HG02870 (cell line): Measurements from ENCODE around the gene PSMD1.
"Not testable (repeated sequence)": the region's sequence is repeated elsewhere in the genome, so short reads cannot be mapped to it uniquely, and the experiment has no call there.

Experiments used
- ATAC-seq: cut with Tn5 transposase; IDR thresholded peaks from one replicate; pipeline ENCODE4 v1.9.1; 2021; ENCODE audit warnings: mild to moderate bottlenecking, moderate library complexity; ENCODE audit not compliant: unreplicated experiment

The PSMD1 gene

DNA sequence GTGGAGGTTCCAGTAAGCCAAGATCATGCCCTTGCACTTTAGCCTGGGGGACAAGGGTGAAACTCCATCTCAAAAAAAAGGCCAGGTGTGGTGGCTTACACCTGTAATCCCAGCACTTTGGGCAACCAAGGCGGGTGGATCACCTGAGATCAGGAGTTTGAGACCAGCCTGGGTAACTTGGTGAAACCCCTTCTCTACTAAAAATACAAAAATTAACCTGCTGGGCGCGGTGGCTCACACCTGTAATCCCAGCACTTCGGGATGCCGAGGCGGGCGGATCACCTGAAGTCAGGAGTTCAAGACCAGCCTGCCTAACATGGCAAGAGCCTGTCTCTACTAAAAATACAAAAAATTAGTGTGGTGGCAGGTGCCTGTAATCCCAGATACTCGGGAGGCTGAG lies 84.1 kb downstream of the PSMD1 start:
- ATAC-seq, result not testable (repeated sequence)

DNA sequence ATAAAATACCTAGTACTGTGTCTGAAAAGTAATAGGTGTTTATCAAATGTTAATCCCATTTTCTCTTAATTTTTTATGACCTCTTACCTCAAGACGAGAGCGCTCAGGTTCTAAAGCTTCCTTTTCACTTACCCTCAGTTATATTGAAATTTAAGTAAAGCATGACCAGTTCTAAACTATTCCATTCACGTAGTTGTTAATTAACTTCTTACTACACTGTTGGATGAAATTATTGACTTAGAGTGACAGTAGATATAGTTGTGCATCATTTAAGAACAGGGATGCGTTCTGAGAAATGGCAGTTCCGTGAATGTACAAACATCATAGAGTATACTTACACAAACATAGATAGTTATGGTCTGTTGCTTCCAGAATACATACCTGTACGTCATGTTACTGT lies 88.2 kb downstream of the PSMD1 start:
- ATAC-seq, result no peak

DNA sequence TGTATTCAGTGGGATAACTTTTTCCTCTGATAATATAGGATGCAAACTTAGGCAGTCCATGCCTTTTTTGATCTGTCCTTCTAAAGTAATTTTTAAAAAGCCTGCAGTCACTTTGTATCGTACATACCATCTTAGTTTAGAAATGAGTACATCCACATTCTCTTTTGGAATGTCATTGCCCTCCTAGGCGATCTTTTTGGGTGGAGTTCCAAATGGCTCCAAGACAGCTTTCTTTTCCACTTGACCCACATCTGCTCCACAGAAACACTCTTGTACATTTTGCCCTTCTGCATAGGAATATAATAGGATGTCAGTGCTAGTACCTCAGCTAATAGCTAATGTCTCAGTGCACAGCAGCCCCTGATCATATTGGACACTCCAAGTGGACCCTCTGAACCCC lies 90.0 kb downstream of the PSMD1 start:
- ATAC-seq, result no peak

DNA sequence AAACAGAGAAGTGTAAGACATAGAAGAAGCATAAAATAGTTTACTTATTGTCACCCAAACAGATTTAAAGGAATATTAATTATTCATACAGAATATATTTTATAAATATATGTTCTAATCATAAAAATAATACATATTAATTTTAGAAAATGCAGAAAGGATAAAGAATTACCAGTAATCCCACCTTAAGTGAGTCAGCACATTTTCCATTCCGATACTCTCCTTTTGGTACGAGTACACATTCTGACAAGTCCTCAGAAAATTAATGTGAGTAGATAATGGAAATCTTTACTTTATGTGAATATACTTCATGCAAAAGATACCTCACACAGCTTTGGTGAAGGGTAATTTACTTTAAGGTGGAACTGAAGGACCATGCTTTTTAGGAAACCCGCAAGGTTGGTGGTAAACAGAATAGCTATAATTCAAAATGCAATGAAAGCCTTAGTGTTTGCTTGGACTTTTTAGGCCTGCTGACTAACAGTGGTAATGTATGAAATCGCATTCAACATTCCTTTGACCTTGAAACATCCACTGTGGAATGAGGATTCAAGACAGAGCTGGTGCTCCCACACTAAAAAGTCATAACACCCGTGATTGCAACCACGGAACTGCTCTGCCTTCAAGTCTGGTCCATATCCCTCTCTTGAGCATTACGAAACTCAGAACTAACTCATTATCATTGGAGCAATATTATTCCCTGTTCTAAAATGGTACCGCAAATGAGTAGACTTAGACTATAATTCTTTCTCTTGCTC lies 96.3 kb downstream of the PSMD1 start:
- ATAC-seq, result no peak

DNA sequence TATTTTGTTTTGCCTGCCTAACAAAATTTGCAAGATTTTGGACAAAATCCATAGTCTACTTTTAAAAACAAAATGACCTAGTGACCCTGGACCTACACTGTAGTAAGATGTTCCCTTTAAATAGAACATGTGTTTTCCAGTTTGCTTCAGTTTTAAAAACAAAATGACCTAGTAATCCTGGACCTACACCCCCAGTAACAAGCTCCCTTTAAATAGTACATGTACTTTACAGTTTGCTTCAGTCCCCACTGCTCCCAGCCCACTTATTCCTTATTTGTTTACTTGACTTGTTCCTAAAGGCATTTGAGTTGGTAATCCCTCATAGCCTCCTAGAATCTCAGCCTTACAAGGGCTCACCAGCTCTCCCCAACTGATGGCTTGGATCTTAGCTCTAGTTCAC lies 102.6 kb downstream of the PSMD1 start:
- ATAC-seq, result no peak

DNA sequence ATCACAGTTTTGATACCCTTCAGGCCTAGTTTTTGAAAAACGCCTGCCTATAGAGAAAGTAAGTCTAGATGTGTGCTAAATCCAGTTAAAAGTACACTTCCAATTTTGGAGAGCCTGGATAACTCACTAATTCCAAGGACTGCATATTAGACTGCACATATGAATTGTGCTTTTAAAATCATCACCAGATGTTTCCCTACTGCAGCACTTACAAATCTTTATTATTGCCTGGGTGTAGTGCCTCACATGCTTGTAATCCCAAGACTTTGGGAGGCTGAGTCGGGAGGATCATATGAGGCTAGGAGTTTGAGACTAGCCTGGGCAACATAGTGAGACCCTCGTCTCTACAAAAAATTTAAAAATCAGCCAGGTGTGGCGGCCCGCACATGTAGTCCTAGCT lies 104.0 kb downstream of the PSMD1 start:
- no peak for ATAC-seq

DNA sequence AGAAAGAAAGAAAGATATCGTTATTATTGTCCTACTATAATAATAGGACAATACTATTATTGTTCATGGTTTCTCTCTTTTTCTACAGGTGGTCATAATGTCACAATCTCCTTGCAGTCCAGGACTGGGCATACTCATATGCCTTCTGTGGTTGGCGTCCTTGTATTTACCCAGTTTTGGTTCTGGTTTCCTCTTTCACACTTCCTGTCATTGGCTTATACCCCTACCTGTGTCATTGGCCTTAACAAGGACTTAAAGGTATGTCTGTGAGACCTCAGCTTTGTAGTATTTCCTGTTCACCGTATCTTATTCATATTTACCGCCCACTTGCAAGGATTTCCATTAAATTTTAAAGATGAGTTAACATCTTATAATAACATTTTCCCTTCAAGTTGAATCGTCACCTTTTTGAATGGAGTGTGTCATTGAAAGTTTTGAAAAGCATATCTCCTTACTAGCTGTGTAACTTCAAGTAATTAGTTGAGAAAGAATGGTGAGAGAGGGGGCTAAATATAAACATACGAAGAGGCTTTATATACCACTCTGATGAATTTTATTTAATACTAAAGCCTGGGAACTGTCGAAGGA lies 104.7 kb downstream of the PSMD1 start:
- ATAC-seq, result peak; percentile 81

DNA sequence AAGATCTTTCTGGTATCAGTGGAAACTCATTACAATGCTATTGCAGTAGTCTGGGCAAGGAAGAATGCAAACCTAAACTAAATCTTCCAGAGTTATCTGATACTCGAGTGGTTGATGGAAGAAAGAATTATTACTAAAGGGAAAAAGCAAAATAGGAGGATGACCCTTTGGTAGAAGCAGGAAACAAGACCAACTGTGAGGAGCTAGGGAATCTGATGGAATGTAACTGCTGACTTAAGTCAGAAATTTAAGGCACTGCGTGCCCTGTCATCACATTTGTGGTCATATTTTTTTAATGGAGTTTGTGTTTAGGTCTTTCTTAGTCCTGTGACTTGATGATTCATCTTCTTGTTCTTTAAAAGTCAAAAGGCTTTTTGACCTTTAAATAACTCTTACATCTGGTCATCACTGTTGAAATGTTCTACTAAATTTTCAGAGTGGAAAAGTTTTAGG lies 105.2 kb downstream of the PSMD1 start:
- no peak for ATAC-seq

DNA sequence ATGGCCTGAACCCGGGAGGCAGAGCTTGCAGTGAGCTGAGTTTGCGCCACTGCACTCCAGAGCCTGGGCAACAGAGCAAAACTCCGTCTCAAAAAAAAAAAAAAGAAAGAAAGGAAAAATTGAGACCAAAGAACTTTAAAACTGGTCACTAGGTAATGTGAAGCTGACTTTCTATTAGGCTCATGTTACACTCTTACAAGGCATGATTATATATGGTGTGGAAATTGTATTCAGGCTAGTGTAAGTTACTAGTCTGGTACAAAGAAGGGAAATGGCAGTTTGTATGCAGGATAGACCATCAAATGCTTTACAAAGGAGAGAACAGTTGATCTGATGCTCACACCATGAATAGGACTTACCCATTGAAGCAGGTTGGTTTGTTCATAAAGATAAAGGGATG lies 106.3 kb downstream of the PSMD1 start:
- no peak for ATAC-seq

DNA sequence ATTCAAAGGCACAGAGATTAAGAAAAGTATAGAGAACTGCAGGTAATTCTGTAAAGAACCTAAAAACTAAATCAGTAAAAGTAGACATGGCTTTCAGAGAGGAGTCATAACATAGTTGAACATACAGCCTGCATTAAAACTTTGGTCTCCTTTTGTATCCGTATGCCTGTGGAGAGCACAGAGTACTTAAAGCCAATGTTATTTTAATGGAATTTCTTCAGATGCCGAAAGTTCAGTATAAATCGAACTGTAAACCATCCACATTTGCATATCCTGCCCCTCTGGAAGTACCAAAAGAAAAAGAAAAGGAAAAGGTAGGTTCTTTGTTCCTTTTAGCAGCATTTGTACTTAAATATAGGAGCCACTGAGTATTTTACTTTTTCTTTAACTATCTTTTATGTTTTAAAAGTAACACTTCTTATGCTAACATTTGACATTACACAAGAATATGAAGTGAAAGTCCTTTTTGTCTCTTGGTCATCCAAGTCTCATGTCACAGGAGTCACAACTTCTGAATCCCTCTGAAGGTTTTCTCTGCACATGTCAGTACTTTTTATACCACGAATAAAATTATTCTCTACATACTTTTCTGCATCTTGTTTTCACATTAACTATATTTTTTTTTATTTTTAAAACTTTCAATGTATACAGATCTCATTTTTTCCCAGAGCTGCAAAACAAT lies 106.9 kb downstream of the PSMD1 start:
- no peak for ATAC-seq

DNA sequence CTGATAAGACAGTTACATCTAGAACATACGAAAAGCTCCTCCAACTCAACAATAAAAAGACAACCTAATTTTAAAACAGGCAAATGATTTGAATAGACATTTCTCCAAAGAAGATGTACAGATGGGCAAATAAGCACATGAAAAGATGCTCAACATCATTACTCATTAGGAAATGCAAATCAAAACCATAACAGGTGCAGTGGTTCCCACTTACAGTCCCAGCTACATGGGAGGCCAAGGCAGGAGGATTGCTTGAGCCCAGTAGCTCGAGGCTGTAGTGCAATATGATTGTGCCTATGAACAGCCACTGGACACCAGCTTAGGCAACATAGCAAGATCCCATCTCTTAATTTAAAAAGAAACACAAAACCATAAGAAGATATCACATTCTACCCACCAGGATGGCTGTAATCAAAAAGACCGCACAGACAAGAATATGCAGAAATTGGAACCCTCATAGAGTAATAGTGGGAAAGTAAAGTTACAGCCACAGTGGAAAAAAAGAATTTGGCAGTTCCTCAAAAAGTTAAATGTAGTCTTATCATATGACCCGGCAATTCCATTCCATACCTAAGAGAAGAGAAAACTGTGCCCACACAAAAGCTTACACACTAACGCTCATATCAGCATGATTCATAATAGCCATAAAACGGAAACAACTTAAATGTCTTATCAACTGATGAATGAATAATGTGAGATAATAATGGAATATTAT lies 111.2 kb downstream of the PSMD1 start:
- ATAC-seq, result no peak

DNA sequence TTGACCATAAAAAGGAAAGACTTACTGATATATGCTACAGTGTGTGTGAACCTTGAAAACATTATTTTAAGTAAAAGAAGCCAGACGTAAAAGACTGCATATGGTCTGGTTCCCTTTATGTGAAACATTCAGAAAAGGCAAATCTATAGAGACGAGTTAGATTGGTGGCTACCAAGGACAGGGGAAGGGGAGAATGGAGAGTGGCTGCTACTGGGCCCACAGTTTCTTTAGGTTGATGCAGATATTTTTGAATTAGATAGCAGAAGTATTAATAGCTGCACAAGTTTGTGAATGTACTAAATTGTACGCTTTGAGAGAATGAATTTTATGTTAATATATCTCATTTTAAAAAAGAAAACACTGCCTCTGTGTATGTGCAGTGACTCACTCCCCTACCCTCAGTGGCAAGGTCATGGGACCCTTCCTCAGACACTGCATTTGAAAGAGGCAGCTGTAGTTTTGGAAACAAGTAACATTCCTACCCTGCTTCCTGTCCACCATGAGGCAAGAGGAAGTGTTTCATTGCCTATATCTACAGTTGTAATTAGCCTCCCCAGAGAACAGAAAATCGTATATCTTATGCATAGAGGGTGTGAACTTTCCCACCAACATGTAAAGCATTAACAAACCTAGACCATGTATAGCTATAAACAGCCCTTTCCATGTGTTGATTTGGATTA lies 111.9 kb downstream of the PSMD1 start:
- ATAC-seq, result no peak

DNA sequence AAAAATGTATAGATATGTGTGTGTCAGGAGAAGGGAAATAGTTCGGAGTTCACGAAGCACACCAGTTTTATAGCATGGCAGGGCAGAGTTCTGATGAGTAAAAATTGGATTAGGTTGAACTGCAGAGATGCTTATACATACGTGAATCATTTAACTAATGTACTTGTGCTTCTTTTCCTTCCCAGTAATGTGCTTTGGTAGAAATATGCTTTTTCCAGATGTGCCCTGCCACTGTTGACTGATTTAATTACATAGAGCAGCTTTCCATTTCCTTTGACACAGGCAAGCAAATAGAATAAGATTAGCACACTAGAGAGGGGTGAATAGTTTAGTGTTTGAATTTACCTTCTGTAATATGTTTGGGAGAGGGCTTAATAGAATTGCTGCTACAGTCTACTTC lies 112.8 kb downstream of the PSMD1 start:
- ATAC-seq, result no peak

DNA sequence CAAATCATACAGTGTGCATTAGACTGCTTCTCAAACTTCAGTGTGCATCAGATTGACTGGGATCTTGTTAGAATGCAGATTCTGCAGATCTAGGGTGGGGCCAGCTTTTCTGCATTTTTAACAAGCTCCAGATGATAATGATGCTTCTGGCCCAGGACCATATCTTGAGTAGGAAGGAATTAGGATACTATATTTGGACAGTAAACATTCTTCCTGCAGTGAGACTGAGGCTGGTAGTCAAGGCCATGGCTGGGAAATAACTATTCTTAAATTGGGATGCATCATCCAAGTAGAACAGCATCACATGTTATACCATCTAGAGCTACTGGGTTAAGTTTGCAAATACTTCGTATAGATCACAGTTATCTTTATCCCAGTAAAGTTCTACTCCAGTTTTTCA lies 113.4 kb downstream of the PSMD1 start:
- ATAC-seq, result no peak

DNA sequence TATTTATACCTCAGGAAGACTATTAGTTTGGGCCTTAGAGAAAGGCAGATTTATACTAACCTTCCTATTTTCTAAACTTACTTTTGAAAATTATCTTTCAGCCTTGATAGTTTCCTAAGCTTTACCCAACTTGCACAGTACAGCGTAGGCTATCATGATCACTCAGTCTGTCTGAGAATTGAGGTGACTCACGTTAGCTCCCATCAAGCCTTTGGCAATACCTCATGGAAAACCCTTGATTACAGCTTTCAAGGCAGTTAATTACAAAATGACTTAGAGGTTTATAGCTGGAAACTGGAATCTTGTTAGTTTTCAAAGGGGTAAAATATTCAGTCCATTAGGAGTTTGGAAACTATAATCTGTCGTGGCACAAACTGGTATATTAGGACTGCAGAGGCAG lies 115.4 kb downstream of the PSMD1 start:
- ATAC-seq, result no peak

DNA sequence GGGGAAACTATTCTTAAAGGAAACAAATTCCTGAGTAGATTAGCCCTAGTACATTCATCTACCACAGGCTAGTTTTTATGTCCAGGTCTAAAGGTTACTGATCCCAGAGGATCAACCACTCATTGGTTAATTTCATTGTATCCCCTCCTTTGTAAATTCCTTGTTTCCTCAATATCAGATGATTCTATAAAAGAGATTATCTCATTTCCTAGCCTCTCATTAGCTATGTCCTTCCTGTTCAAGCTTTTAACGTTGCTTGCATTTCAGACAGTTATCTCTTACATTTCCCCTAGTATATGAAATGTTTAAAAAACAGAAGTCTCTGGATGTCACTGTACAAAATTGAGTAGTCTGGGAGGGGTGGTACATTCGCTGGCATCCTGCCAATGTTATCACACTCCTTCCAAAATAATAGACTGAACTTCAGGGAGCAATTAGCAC lies 117.6 kb downstream of the PSMD1 start:
- ATAC-seq, result no peak

DNA sequence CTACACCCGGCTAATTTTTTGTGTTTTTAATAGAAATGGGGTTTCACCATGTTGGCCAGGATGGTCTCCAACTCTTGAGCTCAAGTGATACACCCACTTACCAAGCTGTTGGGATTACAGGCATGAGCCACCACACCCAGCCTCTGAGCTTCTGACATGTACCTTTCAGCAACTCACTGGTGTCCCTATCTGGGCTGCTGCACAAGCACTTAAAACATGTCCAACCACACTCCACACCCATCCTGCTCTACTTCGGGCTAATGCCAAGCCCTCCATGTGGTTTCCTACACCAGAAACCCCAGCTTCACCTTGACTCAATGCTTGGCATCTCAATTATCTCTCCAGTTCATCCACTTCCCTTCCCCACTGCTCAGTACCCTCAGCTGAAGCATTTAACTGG lies 119.4 kb downstream of the PSMD1 start:
- no peak for ATAC-seq

DNA sequence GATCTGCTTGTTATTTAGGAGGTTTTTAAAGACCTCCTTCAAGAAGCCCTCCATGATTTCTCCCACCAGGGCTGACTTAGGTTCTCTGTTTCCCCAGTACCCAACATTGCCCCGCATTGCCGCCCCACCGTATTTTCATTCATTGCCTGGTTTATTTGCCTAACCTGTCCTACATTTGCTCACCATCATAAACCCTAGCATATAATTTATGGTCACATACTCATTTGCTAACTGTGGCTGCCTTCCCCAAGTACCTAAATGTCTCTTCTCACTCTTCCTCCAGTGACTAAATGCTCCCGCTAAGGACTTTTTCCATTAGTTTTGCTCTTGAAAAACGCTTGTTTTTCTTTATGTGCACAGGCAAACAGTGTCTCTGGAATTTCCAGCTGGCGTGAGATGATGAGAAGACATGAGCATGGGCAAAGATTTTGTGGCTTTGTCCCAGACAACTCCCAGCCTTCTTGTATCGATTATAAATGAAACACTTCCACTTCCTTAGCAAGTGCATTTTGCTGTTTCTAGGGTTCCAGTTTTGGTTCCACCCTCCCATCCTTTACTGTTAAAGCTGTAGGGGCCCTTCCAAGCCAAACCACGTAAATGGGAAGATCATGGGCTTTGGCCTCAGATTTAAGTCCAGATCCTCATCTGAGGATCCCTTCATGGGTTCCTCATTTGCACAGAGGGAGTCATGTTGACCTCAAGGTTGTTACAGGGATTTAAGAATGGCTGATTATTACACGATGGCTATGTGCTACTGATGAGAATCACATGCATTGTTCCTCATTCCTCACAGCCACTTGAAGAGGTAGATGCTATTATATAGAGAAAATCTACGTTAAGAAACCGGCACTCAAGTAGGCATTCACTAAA lies 120.7 kb downstream of the PSMD1 start:
- ATAC-seq, result no peak

DNA sequence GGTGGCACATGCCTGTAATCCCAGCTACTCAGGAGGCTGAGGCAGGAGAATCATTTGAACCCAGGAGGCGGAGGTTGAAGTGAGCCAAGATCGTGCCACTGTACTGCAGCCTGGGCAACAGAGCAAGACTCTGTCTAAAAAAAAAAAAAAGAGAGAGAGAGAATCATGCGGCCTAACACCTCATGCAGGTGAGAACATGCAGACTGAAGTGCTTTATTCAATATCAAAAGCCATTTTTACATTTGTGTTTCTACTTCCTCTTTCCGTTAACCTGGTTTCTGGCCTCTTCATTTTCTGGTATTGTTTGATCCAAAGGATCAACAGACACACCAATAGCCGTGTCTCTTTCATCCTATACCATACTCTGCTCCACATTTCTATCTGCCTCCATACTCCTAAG lies 122.1 kb downstream of the PSMD1 start:
- not testable (repeated sequence) for ATAC-seq
